ENCODE data around the gene TBC1D14. TPM values are rescaled to one million over a fixed set of nuclear protein-coding genes. Genes with fewer than 3 reads are reported as not detected.
A peak's percentile ranks its signal among the peaks of the same experiment; 100 is the strongest.

Gene TBC1D14
- total and polyA plus RNA-seq, 9 of the 15 experiments (the other 6 are each of a cell fraction or from before 2014, with no cell fraction given) = 2.1 to 59.6 (median 44.8) TPM

DNA sequence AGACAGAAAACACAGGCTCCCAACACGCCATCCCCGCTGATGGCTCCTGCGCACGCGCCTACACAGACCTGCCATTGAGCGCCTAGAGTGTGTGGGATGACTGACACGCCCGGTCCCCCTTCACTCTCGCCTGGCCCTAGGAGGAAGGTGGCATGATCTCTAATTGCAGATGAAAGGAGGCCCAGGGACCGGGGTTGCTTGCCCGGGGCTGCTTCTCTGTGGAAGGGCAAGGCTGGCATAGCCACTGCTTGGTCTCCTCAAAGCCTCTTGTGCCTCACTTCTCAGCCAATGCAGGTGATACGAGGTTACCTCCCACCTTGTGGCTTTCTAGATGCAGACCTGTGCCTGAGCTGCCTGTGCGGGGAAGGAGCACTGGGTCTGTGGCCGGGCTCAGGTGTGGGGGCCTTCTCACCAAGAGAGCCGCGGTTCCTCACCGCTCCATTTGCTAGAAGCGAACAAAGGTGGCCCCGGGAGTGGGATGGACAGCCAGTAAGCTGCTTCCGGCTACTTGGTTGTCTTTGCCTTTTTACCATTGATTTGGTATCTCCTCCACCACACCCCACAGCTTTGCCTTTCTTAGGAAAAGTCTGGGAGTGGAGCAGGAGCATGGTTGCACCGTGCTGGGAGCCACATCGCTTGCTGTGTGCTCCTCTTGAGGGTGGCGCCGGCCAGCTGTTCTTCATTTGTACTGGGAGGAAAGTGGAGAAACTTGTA lies 47.0 kb downstream of the TBC1D14 start:
- Histone ChIP-seq H3K9ac (ENCODE audit: insufficient read depth in 1 of 2, low read depth in 2 of 2, low read length in 2 of 2) (peak overlapping the region in 1 of 2 experiments; percentile 57; a peak in 2 of 4 replicates), H3K4me2 (ENCODE audit: insufficient read depth, low read length) (no peak overlapping the region), H3K4me1 (replicated peaks in 1 of 2; ENCODE audit: control insufficient read depth in 2 of 2, insufficient read depth in 2 of 2, low read length in 2 of 2) (peaks cover 14 to 40% of the 10 kb centered on the region in 2 experiments; a peak in 4 of 5 replicates), H3K9me1 (ENCODE audit: control insufficient read depth, insufficient read depth, low read length) (peaks cover 3% of the 10 kb centered on the region), H3K79me2 (ENCODE audit: control insufficient read depth, insufficient read depth, low read length) (peaks cover 87% of the 10 kb centered on the region), H2AFZ (ENCODE audit: low read depth, low read length) (no peak overlapping the region), H3K27me3 (ENCODE audit: control insufficient read depth in 2 of 2, insufficient read depth in 2 of 2, low read length in 2 of 2) (no peaks in the 10 kb centered on the region), H3K9me3 (replicated peaks; ENCODE audit: control insufficient read depth, insufficient read depth, low read depth, low read length) (no peaks in the 10 kb centered on the region), H4K20me1 (replicated peaks; ENCODE audit: control insufficient read depth, insufficient read depth, low read length) (peaks cover 33% of the 10 kb centered on the region), H3K36me3 (ENCODE audit: control insufficient read depth, insufficient read depth, low read length) (peaks cover 19% of the 10 kb centered on the region; the same call in 2 of the 3 replicates), H3K27ac (ENCODE audit: extremely low read depth, low read depth, low read length) (no peak overlapping the region), H3K4me3 (no peak overlapping the region)
- ChIA-PET POLR2A (interaction anchor here (0.5 to 0.6 kb wide), 2 partner anchors 12 to 14 kb away, joined by 3 to 4 read pairs; no protein-coding TSS in a partner anchor), CTCF (ENCODE audit: low intra/inter-chr PET ratio) (no interaction called here)
- no peak for FAIRE-seq
- no peak for DNase-seq (ENCODE audit: extremely low read depth in 1 of 4, low spot score in 3 of 4)
- in situ Hi-C loops (cut with MboI) = no loop called here
- ATAC-seq = no peak
- BruUV-seq (replicated peaks) = no TSS peak
- 82% methylated on average over 22 of the region's 24 CpGs for WGBS (ENCODE audit: insufficient coverage, low coverage, missing lambda C conversion rate)
- no peak for TF ChIP-seq KLF6 (CRISPR knock-in tag; IDR thresholded peaks at IDR 0.05; ENCODE audit: borderline replicate concordance)
- TF ChIP-seq, protein P1, sequence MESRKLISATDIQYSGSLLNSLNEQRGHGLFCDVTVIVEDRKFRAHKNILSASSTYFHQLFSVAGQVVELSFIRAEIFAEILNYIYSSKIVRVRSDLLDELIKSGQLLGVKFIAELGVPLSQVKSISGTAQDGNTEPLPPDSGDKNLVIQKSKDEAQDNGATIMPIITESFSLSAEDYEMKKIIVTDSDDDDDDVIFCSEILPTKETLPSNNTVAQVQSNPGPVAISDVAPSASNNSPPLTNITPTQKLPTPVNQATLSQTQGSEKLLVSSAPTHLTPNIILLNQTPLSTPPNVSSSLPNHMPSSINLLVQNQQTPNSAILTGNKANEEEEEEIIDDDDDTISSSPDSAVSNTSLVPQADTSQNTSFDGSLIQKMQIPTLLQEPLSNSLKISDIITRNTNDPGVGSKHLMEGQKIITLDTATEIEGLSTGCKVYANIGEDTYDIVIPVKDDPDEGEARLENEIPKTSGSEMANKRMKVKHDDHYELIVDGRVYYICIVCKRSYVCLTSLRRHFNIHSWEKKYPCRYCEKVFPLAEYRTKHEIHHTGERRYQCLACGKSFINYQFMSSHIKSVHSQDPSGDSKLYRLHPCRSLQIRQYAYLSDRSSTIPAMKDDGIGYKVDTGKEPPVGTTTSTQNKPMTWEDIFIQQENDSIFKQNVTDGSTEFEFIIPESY (CRISPR knock-in tag; IDR thresholded peaks at IDR 0.05) = peak; percentile 22; the same call in 1 of the 2 replicates
- TF ChIP-seq, protein P2, sequence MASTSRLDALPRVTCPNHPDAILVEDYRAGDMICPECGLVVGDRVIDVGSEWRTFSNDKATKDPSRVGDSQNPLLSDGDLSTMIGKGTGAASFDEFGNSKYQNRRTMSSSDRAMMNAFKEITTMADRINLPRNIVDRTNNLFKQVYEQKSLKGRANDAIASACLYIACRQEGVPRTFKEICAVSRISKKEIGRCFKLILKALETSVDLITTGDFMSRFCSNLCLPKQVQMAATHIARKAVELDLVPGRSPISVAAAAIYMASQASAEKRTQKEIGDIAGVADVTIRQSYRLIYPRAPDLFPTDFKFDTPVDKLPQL (IDR thresholded peaks at IDR 0.05; ENCODE audit: extremely low read depth, insufficient read length) = no peak
- intact Hi-C loops (cut with micrococcal nuclease) = no loop called here

Data from K562 (cell line).